Lung microvascular endothelial cell (primary cell): Measurements from ENCODE around the gene EXOSC7. TPM values are rescaled to one million over a fixed set of nuclear protein-coding genes. Genes with fewer than 3 reads are reported as not detected.

Experiments
- DNase-seq, 2 donors: peaks; one replicate each; pipeline versions ENCODE4 v3.0.0 to v3.0.0-alpha.2; 2010; ENCODE audit warnings: low read depth in 2 of 2
- total RNA-seq: library from RNA; depleted of rRNA; stranded (reverse); fragments of >200 nt; gene quantifications from 2 replicates; pipeline ENCODE4 v1.2.1, GENCODE V29; 2014

The EXOSC7 gene
- total RNA-seq, 1 donor from 2014 or later: 25.6 TPM

DNA sequence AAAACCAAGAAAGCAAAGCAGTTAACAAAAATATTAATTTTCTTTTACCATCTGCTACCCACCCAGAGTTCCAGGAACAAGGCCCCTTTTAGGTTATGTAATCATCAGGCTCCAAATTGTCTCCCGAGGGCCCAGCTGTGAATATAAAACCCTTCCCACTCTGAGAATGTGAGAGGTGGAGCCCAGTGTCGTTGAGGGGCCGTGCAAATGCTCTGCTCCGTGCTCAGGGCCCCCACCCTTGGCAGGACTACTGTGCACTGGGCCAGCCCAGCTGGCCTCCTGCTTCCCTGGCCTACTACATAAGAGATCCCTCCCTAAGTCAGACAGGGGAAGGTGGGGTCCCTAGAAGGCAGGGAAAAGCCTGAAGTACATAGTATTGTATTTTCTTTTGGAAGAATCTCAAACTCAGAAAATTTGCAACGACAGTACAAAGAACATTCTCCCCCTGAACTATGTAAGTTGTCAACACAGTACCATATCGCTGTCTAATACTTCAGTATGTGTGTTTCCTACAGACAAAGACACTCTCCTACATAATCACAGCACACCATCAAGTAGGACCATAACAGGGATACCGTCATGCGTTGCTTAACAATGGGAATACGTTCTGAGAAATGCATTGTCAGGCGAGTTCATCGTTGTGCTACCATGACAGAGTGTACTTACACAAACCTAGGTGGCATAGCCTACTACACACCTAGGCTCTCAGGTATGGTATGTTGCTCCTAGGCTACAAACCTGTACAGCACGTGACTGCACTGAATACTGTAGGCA, 45.7 kb downstream of the EXOSC7 start:
- DNase-seq: no peak

DNA sequence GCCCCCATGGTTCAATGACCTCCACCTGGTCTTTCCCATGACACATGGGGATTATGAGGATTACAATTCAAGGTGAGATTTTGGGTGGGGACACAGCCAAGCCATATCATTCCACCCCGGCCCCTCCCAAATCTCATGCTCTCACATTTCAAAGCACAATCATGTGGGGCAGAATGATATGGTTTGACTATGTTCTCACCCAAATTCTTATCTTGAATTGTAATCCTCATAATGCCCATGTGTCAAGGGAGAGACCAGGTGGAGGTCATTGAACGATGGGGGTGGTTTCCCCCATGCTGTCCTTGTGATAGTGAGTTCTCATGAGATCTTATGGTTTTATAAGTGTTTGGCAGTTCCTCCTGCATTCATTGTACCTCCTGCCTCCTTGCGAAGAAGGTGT, 47.6 kb downstream of the EXOSC7 start:
- DNase-seq: no peak

DNA sequence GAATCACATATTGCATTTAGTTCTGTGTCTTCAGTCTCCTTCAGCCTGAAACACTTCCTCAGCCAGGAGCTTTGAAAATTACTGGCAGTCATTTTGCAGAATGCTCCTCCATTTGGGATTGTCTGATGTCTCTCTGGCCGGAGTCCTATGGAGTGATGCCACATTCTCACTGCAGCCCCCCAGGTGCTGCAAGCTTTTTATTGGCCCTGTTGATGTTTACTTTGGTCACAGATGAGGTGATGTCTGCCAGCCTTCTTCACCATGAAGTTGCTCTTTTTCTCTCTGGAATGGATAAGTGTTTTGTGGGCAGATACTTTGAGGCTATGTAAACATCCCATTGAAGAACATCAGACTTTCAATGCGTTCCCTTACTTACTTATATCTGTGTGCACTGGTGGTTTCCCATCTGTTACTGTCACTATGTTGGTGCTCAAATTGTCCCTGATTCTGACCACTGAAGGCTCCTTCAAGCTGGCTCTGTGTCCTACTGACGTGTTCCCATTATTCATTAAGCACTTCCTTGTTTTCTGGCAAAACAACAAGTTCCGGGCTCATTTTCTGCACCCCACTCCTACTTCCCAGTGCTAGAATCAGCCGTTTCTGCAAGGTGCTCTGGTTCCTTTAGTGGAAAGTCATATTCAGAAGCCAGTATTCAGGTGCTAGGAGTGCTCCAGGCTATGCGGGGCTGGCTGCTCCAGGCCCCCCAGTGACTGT, 48.7 kb downstream of the EXOSC7 start:
- peak in 1 of 2 donors; percentile 23 for DNase-seq

DNA sequence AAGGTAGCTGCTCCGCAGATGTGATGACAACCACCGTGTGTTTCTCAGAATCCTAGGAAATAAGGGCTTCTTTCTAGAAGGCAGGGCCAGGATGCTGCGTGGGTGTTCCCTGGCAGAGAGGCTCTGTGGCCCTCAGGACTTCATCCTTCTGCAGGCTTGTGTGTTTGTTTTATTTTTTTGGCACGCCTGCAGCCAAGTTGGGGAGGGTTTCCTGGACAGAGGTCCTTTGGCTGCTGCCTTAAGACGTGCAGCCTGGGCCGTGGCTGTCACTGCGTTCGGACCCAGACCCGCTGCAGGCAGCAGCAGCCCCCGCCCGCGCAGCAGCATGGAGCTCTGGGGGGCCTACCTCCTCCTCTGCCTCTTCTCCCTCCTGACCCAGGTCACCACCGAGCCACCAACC, 50.0 kb downstream of the EXOSC7 start, which contains the start of gene CLEC3B:
CLEC3B (plus strand) TSS at position 266 of the 400 bp plus-strand sequence; CDS start at position 326, 60 bp downstream.
- DNase-seq: peak in 1 of 2 donors; percentile 62

DNA sequence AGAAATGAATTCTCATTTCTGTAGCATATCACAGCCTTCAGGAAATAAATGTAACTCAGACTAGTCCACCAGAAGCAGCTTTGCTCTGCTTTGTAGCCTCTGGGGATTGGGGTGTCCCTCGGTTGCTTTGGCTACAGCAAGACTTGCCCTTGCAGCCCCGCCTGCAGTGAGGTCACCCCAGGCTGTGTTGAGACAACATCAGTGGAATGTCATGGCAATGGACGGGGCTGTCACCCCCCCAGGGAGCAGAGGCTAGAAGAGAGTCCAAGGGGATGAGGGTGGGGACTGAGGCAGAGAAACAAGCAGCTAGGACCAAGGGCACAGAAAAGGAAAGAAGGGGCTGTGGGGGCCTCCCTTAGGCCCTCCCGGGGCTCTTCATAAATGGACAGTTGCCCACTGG, 50.9 kb downstream of the EXOSC7 start:
- peak in 1 of 2 donors; percentile 50 for DNase-seq

DNA sequence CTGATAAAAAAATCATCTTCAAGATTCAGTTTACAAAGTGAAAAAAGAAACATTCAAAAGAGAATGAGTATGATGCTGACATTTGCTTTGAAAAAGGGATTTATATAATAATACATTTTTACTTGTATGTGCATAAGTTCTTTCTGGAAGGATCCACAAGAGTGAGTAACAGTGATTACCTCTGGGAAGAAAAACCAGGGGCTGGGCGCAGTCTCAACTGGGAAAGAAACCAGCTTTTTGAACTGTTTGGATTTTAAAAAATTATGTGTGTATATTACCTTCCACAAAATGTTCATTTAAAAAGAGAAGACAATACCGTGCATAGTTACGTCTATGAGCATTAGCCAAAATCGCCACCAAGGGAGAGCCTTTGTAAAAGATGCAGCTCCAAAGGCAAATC, 51.4 kb downstream of the EXOSC7 start:
- DNase-seq: no peak

DNA sequence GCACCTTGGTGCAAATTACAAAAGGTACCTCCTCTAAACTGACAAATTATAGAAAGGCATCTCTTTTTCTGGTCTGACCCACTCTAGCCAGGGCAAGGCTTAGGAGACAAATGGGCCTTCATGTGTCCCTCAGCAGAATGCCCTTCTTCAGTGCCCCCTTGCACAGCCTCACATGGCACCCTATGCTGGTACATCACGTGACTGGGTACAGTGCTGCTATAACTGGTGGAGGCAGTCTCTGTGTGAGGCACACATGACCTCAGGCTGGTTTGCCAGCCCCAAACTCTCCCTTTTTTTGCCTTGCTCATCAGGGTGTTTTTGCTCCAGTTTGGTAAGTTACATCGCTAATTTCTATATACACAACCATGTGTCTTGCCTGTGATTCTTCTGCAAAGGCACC, 53.2 kb downstream of the EXOSC7 start:
- DNase-seq: no peak

DNA sequence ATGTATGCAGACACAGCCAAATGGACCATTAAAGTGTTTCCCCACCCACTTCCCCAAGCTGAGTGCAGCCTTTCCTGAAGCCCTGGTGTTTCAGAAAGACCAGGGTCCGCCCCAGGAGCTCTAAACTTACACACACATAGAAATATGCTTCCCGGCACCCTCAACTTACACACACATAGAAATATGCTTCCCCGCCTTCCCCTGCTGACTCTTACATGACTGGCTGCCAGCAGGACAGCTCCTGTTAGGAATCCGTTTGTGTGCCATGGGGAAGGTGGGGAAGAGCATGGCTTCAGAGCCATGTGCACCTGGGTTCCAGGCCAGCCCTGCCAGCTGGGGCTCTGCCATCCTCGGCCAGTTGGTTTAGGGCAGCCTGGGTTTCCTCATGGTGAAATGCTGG, 53.6 kb downstream of the EXOSC7 start:
- DNase-seq: peak in 1 of 2 donors; percentile 34

DNA sequence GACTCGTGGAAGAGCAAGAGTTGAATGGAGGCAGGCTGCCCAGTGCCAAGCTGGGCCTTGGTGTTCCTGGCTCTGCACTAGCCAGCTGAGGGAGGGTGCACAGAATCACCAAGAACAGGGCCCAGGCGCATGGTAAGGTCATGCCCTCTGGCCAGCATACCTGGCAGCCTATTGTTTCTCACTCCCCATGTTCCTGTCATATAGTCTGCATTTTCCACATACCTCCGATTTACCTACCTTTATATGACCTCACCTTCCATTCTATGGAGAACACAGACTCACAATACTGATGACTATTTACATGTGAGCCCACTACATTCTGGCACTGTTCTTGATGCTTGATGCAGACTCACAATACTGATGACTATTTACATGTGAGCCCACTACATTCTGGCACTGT, 55.5 kb downstream of the EXOSC7 start:
- DNase-seq: no peak

DNA sequence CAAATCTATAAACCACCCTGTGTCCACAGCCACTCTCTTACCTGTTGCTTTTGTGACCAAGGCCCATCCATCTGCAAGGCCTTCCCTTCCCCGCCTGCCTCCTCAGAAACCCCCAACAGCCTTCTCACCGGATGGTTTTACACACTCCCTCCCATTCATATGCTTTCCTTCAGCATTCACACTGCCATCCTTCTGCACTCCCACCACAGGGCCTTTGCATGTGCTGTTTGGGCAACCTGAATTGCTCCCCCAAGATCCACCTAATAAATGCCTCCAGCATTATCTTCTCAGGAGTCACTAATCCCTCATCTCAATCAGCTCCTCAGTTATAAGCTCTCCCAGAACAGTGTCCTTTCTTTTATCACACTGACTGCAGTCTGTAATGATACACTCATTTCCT, 56.1 kb downstream of the EXOSC7 start:
- no peak for DNase-seq

DNA sequence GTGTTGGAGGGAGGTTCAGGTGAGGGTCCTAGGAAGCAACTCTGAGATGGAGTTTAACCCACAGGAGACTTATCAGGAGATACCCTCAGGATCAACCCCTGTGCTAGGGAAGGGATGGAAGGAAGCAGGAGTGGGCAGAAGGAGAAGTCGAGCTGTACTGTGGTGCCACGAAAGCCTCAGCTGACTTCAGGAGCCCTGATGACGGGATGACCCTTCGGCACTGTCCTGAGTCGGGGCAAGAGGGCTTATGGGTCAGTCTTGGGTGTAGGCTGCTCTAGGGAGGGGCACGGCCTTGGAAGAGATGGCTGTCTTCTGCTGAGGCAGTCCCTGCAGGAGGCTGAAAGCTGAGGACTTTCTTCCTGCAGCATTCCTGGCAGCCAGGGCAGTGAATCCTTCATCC, 57.7 kb downstream of the EXOSC7 start:
- DNase-seq: no peak

DNA sequence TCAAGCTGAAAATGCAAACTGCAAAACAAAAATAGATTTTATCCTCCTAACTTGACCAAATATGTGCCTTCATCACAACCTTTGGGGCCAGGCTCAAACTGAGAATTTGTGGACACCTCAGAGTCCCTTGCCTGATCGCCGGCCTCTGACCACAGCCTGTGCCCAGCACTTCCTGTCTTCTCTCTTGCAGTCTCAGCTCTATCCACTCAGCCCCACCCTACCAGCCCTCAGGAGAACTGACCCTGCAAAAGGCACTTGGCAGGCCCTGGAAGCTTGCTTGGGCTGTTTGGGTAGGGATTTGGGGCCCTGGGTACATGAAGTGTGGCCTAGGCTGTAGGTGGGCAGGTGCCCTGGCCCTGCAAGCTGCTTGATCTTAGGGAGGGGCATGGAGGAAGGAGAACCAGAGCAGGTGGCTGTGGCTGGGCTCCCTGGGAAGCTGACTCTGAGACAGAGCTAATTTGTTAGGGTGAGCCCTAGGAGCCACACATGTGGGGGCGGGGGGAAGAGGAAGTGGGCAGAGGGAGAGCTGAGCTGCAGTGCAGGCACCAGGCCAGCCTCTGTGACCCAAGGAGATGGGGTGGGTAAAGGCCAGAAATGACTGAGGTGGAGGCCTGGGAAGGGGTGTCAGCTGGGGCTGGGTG, 58.7 kb downstream of the EXOSC7 start:
- no peak for DNase-seq

DNA sequence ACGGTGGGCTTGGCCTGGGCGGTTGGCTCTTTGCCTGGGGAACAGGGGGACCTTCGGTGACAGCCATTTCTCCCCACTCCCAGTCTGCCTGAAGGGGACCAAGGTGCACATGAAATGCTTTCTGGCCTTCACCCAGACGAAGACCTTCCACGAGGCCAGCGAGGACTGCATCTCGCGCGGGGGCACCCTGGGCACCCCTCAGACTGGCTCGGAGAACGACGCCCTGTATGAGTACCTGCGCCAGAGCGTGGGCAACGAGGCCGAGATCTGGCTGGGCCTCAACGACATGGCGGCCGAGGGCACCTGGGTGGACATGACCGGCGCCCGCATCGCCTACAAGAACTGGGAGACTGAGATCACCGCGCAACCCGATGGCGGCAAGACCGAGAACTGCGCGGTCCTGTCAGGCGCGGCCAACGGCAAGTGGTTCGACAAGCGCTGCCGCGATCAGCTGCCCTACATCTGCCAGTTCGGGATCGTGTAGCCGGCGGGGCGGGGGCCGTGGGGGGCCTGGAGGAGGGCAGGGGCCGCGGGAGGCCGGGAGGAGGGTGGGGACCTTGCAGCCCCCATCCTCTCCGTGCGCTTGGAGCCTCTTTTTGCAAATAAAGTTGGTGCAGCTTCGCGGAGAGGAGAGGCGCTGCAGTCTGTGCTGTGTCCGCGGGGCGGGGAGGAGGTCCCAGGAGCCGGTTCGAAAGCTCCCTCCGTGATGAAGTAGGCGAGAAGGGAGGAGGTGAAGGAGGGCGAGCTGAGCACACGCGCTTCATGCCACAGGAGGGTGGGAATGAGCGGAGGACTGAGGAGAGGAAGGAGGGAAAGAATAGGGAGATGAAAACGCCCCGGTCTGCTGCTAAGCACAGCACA, 59.6 kb downstream of the EXOSC7 start:
- DNase-seq: peak in 1 of 2 donors; percentile 35

DNA sequence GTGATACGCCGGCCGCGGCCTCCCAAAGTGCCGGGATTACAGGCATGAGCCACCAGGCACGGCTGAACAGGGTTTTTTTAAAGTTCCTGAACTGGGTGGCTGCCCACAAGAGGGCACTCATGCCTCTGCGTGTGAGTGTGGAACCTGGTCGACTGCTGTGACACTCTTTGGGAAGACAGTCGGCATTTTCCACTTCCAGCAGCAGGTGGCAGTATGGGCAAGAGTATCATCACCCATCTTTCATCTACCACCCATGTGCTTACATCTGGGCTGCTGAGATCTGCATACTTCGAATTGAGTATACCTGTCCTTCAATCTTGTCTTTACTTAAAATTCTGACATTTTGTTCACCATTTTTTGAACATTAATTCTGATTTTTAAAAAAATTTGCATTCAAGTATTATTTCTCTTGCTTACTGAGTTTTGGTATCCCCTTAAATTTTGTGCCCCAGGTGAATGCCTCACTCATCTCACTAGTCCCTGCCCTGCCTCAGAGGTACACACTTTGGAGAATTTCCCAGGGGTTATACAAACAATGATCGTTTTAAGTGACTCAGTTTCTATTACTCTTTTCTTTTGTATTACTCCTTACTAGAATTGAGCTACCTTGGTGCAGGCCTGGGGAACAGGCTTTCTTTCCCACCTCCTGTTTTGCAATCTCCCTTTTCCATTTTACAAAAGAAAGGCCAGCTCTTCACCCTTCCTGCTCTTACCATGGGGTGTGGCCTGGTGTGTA, 61.8 kb downstream of the EXOSC7 start:
- DNase-seq: peak; percentile 94 to 95

DNA sequence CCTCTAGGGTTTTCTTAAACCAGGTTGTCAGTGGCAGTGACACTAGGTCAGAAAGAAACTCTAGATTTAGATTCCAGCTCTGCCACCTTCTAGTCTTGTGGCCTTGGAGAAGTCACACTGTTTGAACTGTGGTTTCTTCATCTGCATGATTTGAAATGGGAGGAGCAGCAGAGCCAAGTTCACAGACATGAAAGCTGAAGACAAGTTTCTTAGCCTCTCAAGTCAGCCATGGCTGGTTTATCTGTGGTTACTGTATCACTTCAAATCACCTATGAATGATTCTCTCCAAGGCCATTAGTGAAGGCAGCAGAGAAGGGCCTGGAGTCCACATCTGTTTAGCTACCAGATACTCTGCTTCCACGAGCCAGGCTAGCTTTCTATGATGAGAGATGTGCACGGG, 65.6 kb downstream of the EXOSC7 start:
- DNase-seq: no peak

DNA sequence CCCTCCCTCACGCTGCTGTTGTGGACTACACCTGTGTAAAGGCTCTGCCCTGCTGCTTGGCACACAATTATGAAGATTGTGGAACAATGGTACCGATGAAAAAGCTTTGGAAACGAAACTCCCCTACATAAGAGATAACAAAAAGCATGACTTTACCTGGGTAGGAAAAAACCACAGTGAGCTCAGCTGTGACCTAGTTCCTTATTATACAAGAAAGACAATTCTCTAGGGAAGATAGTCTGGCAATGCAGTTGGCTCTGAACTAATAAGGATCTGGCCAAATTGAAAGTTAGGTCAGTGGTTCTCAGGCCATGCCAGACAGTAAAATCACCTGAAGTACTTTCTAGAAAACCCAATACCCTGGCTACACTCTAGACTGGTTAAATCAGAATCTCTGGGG, 66.1 kb downstream of the EXOSC7 start:
- no peak for DNase-seq

DNA sequence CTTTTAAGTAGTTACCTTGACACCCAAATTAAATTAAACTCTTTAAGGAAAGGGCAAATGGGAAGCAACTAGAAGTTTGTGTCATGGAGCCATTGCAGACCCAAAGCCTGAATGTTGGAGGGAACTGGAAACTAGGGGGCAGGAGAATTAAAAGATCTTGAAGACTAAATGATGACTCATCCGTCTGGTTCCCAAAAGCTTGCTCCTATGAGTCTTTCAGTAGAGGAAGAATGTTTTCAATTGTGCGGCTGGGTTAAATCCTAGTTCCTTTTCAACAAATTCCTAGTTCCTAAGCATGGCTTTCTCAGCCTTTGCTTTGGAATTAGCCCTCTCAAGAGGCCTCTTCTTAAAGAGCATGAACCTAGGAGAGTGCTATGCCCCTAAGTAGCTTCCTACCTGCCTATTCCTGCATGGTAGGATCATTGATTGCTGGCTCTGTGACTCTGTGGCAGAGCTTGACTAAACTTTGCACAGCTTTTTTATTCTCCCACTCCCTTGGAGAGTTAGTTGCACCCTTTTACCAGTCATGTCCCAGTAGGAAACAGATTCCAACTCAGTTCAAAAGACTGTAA, 67.8 kb downstream of the EXOSC7 start:
- DNase-seq: peak in 1 of 2 donors; percentile 73

DNA sequence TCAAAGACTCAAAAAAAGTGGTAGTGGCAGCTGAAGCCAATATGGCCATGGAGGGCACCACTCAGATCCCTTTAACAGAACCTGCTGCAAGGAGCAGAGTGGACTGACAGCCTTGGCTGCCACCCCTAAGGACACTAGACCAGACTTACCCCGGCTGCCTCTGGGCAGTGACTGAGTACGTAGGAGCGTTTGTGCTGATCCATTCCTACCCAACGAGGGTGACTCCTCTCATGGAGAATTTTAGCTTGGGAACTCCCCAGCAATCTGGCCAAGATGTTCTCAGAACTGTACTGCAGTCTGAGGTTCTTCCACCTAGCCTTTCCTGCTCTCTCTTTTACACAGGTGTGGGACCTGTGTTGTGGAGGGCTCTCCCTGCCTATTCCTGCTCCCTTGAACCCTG, 72.2 kb downstream of the EXOSC7 start:
- DNase-seq: no peak

DNA sequence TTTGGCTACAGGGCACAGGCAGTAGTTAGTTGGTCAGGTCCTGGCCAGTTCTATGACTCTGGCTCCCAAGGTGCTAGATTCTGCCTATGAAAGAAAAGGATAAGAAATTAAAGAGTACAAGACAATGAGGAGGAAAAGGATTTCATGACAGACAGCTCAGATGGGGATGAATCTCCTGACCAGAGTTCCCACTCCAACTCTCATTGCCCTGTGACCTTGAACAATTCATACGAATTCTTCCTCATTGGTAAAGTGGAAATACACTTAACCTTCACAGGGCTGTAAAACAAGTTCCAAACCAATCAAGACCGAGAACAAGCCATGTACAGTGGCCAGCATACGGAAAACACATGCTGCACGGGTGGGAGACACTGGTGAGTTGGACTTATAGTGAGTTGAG, 73.8 kb downstream of the EXOSC7 start:
- DNase-seq: no peak

DNA sequence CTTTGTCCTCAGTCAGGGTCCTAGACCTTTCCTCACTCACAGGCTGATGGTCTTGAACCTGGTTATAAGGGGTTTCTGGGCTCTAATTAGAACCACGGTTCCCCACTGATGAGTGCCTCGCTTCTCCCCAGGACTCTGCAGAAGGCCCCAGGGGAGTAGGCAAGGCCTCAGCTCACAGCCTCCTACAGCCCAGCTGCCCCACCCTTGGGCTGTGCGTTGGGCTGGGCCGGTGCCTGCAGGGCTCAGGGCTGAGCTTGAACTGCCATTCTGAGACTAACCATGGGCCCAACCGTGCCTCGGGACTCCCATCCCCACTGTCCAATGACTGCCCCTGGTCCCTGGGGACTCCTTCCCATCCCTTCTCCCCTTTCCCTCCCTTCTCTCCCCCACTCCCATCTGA, 75.6 kb downstream of the EXOSC7 start:
- DNase-seq: no peak
